GM04503 (cell line): ENCODE data around the gene CLK3.

Source experiments
- DNase-seq: peaks from one replicate; pipeline ENCODE4 v3.0.0-alpha.2; 2012; ENCODE audit warnings: low read depth

Gene CLK3

DNA sequence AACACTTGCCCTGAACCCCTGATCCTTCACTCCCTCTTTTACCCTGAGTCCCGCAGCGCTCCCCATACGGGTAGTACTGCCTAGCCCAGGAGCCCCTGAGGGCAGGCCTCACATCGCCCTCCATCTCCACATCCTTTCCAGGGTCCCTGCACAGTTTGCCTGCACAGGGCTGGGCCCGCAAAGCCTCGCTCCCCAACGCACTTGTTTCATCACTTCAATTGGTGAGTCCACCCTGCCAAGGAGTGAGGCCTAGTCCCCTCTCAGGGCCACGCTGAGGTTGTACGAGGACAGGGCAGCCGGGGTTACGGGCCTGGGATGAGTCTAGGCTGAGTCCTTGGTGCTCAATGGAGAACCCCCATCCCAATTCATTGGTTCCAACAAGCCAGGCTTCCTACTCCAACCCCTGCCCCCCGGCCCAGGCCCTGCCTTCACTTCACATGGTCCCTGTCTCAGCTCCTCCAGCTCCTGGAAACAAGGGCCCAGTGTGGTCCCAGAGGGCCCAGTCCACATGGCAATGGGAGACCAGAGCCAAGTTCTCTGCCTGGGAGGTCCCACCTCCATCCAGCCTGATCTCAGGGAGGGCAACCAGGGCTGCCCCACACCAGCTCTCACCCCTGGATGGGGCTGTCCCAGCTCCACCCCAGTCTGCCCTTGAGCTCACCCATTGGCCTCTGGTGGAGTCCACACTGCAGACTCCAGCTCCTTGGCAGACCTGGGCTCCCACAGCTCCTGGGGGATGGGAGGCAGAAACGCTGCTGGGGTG is 12.4 kb upstream of the CLK3 start:
- no peak for DNase-seq

DNA sequence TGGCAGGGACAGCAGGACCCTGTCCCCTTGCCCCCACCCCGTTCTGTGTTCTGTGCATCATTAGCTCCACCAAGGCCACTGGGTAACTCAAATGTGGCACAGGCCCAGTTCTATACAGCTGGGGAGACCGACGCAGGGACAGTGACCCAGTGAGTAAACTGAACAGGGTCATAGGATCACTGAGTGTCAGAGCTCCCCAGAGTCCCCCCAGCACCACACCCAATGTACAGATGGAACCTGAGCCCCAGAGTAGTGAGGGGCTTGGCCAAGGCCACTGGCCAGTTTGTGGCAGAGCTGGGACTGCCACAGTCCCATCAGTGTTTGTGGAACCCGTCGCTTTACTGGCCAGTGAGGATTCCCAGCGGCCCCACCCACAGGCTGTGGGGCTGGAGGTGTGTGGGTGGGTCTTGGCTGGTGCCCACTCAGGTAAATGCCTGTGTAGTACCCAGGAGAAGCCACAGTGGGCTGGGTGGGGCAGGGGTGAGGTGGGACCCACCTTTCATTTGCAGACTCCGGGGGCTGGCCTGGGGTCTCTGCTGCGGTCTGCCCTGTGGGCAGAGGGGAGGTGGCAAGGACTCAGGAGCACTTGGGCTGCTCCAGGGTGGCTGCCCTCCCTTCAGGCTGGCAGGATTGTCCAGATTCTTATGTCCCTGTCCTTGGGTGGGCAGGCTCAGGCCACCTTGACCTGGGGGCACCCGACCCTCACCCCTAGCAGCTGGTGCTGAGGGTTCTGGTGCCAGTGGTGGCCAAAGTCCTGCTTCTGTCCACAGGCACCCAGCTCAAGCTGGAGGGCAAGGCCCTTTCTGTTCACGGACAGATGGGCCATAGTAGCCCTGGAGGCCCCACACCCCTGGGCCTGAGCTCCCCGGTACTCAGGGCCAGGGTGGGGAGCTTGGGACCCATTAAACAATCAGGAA is 11.6 kb upstream of the CLK3 start:
- no peak for DNase-seq

DNA sequence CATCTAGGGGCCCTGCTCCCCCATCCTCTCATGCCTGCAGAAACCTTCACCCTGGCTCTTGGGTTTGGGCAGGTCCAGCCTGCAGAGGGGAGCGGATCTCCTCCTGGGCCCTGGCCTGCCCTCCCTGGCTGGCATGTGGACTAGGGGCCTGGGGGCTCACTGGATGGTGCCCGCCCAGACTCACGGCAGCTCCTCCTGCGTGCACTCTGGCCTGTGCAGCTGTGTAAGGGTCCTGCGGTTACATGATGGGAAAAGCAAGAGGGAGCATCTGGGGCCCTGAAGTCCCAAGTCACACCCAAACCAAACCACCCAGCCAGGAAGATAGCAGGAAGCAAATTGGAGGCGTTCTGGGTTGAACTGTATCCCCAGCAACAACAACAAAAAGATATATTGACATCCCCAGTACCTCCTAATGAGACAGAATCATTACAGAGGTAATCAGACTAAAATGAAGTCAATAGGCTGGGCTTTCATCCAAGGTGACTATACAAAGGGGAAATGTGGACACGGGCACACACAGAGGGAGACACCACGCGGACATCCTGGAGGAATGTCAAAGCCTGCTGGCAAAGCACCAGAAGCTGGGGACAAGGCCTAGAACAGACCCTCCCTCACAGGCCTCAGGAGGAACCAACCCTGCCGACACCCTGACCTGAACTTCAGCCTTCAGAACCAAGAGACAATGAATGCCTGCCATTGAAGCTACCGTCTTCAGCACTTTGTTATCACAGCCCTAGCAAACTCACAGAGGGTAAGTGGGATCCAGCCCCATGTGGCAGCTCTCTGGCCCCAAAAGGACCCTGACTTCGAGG is 10.4 kb upstream of the CLK3 start:
- DNase-seq: no peak

DNA sequence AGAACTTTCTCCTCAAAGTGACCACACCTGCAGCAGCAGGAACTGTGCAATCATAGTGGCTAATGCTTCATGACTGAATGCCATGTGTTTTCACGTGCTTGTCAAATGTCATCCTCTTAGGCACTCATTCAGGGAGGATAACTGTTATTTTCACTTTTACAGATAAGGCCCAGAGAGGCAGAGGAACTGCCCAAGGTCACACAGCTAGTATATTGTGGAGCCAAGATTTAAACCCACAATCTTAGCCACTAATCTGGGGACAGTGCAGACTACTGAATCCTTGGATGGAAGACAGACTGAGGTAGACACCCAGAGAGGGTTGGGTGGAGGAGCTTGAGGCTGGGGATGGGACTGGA is 9.9 kb upstream of the CLK3 start:
- DNase-seq: no peak

DNA sequence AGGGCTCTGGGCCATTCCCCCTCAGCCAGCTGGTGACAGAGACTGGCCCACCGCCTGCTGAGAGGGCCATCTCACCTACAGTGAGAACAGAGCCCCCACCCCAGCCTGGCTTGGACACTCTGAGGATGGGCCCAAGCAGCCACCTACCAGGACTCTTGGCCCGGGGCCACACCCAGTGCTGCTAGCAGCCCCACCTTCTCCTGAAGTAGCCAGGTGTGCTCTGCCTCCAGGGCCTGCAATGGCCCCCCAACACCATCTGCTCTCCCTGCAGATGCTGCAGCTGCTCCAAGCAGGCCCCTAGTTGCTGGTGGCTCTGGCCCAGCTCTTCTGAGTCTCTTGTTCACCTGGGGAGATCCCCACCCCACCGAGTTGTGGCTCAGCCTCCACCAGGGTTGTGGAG is 6.8 kb upstream of the CLK3 start:
- DNase-seq: no peak

DNA sequence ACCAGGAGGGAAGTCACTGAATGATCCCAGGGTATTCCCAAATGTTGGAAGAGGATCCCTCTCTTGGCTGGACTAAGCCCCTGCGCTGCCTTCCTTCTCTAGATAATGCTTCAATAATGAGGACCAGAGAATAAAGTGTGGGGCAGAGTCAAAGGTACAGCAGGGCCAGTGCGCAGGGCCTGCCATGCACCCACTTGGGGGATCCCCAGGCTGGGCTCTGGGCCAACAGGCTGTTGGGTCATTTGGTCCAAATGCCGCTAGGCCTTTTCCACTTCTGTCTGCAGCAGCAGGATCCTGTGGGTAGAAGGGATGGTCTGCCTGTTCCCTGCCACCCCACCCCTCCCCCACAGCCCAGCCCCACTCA is 5.7 kb upstream of the CLK3 start:
- DNase-seq: no peak

DNA sequence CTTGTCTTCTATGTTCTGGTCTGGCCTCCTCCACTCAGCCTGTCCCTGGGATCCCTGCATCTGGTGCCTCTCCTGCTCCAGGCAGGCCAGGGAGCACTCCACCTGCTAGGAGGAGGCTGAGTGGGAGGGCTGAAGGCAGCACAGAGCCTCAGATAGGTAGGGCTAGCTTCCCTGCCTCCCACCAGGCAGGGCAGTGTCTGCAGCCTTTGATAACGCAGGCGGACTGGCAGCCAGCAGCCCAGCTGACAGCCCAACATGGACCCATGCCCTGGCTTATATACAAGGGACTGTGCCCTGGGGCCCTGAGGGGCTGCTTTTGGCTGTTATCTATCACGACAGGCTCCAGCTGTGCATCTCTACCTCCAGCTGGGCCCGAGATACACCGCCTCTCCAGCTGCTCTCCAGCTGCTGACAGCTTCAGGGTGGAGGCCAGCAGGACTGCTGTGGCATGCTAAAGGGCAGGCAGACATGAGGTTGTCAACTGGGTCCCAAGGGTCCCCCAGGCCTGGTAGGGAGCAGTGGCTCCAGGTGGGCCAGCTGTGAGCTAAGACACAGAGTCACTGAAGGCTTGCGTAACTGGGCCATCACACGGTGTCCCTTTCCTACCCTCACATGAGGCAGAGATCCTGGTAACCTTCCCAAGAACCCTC is 5.2 kb upstream of the CLK3 start:
- DNase-seq: no peak

DNA sequence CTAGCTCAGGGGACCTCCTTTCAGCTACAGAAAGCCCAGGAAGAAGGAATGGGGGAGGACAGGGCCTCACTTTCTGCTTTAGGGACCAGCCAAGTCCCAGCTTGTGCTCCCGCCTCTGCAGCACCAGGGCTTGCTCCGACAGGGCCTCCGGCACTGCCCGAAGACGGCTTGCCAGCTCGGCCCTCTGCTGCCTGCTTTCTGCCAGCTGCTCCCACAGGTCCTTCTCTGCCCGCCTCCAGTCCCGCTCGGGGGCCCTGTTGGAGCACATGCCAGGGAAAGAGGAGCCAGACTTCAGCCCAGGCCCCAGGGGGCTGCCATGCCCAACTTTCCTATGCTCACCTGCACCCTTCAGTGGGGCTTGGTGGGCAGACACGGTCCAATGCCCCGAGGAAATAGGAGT is 4.3 kb upstream of the CLK3 start:
- DNase-seq: no peak

DNA sequence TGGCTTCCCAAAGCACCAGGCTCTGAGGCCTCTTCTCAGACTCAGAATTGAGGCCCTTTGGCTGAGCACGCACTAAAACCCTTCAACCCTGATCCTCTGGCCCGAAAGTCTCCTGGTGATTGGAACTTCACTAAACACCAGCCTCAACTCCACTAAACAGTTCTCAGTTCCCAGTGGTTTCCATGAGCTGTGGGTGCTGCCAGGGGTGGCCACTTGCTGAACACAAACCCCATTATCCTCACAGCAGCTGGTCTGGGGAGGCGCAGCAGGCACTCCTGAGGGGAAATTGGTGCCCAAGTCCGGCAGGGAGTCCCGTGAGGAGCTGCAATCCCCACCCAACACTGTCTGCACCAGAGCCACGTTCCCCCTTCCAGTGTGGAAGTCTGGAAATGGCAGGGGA is 3.8 kb upstream of the CLK3 start:
- no peak for DNase-seq

DNA sequence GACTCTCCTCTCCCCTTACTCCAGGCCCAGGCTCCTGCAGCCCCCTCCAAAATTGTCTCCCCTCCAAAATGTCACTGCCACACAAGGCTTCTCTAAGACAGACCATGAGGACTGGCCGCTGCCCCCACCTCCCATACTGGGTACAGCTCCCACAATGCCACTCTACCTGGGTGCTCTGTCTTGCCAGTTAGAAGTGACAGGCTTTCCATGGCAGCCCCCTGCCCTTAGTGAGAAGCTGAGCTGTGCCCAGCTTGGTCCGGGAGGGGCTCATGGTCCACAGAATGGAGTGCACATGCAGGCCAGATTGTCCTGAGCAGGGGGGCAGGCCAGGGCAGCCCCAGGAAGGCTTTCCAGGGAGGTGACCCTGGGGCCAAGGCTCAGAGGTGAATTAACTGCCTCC is 3.0 kb upstream of the CLK3 start:
- DNase-seq: no peak

DNA sequence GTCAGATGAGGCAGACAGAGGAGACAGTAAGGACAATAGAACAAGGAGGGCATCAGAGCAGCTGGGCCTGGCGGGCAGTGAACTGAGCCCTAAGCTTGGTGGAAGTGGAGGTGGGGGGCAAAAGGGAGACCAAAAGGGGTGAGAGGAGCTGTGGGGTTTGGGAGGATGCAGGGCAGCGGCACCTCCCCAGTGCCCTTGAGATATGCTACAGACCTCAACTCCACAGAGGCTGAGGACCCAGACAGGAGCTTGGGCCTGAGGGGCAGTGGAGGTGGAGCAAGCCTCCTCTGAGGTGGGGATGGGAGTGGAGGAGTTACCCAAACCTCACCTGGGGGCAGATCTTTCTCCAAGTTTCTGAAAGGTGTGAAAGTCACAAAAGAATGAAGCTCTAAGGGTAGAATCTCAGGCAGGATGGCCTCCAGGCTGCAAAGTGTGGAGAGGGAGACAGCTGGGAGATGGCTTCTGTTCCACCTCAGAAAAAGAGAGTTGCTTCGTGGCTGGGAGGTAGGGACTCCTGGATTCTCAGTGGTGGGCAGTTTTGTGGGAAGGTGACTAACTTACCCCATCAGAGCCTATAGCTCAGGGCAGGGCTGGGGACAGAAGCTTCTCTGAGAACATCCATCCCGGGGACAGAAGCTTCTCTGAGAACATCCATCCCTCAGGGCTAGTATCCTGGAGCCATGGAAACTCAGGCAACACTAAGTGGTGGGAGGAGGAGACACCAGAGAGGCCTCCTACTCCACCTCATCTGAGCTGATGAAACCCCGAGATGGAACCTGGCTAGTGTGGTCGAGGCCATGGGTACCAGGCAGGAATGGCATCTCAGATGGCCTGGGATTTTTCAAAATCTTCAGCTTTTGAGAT is 2.3 kb upstream of the CLK3 start:
- DNase-seq: no peak

DNA sequence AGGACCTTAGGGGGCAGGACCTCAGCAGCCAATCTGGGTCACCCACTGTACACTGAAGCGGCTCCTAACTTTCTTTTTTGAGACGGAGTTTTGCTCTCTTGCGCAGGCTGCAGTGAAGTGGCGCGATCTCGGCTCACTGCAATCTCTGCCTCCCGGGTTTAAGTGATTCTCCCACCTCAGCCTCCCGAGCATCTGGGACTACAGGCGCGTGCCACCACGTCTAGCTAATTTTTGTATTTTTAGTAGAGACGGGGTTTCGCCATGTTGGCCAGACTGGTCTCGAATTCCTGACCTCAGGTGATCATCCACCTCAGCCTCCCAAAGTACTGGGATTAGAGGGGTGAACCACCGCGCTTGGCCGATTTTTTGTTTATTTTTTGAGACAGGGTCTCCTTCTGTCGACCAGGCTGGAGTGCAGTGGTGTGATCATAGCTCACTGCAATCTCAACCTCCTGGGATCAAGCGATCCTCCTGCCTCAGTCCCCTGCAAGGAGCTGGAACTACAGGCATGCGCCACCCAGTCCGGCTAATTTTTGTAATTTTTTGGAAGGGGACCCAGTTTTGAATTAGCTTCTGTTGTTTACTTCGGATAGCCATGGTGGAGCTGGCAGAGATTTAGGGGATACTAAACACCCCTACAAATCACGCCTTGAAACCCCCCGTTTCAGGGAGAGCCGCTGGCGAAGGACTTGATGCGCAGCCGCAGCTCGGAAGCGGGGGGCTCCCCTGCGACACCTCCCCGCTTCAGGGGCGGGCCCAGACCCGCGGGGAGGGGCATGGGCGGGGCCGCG is 1.5 kb upstream of the CLK3 start:
- no peak for DNase-seq

DNA sequence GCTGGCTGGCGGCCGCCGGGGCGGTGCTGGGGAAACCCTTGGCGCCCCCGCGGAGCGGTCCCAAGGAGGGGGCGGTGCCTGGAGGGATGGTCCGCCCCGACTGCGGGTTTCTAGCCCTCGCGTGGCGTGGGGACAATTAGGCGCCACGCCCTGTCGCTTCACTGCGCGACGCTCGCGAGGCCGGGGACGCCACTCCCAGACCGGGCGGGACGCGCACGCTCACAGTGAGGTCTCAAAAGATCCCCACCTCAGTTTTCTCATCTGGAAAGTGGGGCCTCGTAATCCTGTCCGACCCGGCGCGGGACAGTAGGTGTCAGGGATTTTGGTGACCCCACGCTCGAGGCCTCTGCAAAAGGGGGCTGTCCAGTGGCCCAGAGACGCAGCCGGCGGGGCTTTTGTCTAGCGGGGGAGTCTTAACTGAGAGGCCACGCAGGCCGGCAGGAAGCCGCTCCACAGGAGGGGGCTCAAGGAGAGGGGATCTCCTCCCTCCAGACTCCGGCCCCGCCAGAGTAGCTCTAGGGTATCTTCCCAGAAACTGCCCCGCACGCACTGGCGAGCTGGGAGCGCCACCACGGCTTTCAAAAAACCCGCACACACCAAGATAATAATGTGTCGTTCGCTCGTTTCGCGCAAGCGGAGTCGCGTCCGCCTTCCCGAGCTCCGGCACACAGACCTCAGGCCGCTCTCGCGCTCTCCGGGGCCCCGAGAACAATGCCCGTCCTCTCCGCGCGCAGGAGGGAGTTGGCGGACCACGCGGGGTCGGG is 710 bp upstream of the CLK3 start:
- DNase-seq: peak; percentile 37

DNA sequence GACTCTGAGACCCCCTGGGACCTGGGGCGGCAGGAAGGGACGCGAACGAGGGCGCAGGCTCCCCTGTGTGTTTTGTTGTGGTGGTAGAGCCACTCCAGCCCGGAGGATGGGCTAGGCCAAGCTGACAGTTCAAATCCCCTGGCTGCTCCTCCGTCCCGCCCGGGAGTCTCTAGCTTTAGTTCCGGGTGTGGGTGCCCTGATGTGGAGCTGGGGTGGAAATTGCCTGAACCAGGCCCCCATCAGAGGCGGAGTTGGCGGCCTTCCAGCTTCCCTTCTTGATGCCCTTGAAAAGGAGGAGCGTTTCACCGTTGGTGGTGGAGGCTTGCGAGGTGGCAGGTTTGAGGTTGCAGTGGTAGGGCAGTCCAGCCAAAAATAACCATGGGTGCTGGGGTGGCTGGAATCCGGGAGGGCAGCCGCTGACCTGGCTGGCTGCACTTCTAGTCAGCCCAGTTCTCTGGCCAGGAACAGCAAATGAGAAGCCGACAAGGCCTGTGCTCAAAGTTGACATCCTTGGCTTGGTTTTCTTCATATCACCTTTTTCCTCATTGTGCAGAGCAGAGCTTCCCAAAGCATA is 817 bp downstream of the CLK3 start:
- DNase-seq: no peak

DNA sequence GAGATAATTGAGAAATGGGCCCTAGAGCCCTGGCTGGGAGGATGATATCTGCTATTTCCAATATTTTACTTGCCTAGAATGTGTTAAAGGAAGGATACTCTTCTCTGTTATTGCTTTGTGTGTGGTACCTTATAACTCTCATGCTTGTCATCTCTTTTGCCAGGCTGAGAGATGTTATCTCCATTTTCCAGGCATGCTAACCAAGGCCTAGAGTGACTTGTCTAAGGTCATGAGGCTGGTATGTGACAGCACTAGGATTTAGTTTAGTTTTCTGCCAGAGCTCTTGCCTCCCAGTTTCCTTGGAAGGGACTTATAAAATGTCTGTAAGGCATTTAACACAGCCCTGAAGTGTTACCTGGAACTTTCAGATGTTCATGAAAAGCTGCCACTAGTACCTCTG is 1.4 kb downstream of the CLK3 start:
- no peak for DNase-seq

DNA sequence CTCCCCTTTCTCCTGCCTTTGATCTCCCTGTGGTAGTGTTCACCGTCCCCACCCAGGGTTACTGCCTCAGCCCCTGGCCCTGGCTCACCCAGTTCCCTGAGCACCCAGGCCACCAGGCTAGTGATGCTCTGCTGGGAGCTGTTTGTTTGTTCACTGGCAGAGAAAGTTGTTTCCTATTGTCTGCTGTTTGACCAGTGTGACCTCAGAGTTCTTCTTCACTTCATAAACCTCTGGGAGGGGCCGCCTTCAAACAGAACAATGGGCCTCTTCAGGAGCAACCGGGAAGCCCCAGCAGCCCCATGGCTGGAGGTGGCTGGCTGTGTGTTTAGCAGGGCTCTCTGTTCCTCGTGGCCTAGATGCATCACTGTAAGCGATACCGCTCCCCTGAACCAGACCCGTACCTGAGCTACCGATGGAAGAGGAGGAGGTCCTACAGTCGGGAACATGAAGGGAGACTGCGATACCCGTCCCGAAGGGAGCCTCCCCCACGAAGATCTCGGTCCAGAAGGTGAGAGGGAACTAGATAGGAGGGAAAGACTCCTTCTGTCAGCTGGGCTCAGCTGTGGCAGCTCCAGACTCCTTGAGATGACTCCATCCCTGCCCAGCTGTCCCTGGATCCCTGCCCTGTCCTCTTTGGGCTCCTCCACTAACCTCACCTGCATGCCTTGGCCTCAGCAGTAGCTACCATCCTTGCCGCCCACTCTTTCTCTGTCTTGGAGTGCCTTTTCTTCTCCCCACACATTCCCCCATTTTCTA is 3.4 kb downstream of the CLK3 start:
- DNase-seq: no peak

DNA sequence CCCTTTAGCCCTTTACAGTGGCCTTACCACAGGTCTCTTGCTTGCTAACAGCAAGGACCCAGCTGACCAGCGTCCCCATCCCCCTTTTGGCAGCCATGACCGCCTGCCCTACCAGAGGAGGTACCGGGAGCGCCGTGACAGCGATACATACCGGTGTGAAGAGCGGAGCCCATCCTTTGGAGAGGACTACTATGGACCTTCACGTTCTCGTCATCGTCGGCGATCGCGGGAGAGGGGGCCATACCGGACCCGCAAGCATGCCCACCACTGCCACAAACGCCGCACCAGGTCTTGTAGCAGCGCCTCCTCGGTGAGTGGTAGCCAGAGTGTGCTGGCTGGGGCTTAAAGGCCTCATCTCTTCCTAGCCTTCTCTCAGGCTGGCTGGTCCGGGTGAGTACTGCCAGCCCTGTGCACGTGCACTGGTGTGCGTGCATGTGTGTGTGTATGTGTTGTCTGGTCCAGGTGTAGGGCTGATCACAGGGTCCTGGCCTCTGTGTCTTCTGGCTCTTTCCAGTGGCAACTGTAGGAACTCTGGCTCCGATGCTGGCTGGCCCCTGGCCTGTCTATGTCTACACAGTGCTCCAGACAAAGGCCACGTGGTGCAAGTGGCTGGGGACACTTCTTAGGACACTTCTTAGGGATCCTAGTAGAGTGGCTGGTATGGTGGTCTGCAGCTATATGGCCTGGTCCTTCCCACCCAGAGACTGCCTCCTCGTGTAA is 4.4 kb downstream of the CLK3 start:
- no peak for DNase-seq
